HG03196 (cell line): Measurements from ENCODE around the gene MPPED2.

Experiments
- ATAC-seq: cut with Tn5 transposase; IDR thresholded peaks from one replicate; pipeline ENCODE4 v1.9.1; 2021; ENCODE audit not compliant: unreplicated experiment

The MPPED2 gene

GRCh38 chr11:30455025-30455424 lies 131.1 kb downstream of the MPPED2 start:
- no peak for ATAC-seq

GRCh38 chr11:30454541-30454940 lies 131.6 kb downstream of the MPPED2 start:
- no peak for ATAC-seq

- ATAC-seq: no peak
Measured at GRCh38 chr11:30454111-30454510, 132.0 kb downstream of the MPPED2 start.

- ATAC-seq: no peak
Measured at GRCh38 chr11:30453705-30454104, 132.4 kb downstream of the MPPED2 start.

GRCh38 chr11:30452842-30453241 lies 133.3 kb downstream of the MPPED2 start:
- ATAC-seq: no peak

DNA sequence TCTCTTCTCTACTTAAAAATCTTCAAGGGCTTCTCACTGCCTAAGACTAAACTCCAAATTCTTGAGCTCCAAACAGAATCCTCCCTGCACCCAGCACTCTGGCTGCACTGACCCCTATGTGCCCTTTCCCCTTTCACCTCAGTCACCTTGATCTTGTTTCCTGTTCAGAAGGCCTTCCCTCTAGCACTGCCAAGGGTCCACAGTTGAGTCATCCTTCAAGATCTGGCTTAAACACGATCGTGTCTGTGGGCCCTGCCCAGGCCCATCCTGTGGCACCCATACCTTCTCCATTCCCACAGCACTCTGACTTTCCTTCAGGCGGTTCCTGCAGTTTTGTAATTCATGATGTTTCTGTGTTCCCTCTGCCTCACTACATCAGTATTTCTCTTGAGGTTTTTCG lies 134.0 kb downstream of the MPPED2 start:
- ATAC-seq: no peak

- ATAC-seq: no peak
Measured at GRCh38 chr11:30451626-30452025, 134.5 kb downstream of the MPPED2 start.

- ATAC-seq: no peak
Measured at GRCh38 chr11:30451167-30451566, 135.0 kb downstream of the MPPED2 start.

DNA sequence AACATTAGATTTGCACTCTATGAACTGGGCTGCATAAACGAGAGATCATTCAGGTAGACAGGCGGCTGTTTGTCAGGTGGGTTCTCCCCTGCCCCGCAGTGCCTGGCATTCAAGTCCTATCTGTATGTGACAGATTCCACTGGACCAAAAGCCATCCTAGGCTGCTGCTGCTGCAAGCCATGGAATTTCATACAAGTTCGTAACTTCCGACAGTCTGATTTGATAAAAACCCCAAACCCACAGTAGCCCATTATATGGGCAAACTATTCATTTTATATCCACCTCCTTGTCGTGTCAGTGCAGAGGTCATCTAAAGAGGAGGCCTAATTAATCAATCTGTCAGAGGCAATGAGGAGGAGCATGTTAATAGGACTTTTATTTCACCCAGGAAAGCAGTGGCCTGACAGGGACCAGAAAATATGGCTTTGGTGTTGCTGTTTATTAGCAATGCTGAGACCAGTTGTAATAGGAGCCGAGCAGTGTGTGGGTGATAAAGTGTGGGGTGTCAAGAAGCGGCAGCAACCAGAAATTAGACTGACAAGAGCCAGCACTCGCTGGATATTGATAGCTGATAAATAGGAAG lies 139.0 kb downstream of the MPPED2 start:
- no peak for ATAC-seq

- no peak for ATAC-seq
Measured at GRCh38 chr11:30446520-30446919, 139.6 kb downstream of the MPPED2 start.

DNA sequence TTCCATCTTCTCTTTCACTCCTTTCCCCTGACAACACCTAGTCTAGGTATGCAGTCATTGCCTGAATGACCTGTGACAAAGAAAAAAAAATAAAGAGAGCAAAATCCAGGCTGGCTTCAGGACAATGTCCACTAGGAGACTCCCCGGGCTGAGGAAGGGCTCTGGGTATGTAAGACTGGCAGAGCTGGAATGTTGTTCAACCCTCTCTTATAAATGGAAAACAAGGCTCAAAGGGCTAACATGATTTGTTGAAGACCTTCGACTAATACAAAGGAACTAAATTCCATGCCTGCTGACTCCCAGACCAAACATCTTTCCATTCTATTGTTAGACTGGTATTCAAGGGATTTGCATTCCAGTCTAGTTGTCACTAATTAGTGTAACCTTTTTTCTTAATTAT lies 141.1 kb downstream of the MPPED2 start:
- no peak for ATAC-seq

DNA sequence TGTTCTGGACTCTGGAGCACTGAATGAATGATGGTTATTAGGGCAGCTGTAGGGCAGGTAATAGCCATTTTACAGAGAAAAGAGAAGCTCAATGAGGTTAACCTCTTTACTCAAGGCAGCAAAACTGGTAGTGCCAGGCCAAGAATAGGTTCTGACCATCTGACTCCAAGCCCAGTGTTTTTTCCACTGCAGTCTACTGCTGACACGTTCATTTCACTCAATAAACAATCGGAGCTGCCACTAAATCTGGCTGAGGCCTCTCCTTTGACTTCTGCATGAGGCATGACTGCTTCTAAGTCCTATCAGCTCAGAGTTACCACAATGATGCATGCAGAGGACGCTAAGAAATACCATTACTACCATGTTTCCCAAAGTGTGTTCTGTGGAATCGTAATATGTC lies 145.6 kb downstream of the MPPED2 start:
- no peak for ATAC-seq

- ATAC-seq: no peak
Measured at GRCh38 chr11:30436801-30437200, 149.4 kb downstream of the MPPED2 start.

GRCh38 chr11:30435488-30435887 lies 150.7 kb downstream of the MPPED2 start:
- no peak for ATAC-seq

DNA sequence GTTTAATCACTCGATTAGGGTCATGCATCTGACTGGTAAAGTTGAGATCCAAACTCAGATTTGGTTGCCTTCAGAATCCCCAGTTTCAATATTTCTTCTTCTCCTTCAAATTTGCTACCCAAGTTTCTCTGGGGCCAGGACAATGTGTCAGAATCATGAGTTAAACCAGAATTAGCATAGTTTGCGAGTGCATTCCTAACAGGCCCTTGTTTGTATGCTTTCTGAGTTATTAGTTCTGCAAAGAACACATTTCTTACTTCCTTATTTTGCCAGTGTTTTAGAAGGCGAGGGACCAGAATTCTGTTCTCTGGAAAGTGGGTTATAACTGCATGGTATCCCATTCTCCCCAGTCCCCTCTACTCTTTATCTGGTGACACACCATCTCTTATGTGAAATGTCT lies 151.3 kb downstream of the MPPED2 start:
- ATAC-seq: no peak

DNA sequence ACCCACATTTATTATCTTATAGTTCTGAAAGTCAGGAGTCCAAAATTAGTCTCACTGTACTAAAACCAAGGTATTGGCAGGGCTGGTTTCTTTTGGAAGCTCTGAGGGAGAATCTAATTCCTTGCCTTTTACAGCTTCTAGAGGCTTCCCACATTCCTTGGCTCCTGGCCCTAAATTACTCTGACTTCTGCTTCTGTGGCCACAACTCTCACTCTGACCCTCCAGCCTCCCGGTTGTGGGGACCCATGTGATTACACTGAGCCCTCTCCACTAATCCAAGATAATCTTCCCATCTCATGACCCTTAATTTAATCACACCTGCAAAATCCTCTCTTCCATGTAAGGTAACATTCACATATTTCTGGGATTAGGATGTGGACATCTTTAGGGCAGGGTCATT lies 152.3 kb downstream of the MPPED2 start:
- ATAC-seq: no peak

DNA sequence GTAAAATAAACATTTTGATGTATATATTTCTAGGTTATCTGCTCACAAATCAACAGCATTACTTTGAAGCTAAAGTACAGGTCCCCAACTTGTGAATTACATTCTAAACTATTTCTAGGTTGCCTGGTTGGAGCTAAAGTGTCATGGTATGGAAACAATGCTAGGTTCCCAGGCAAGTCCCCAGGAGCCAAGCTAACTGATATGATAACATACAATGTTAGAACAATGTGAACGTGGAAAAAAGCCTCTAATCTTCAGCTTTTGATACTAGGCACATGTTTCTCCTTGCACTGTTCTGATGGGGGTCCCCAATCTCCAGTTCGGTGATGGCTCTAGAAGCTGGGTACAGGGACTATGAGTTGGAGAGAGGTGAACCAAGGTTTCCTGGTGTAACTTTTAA lies 153.4 kb downstream of the MPPED2 start:
- no peak for ATAC-seq

- ATAC-seq: no peak
Measured at GRCh38 chr11:30432178-30432577, 154.0 kb downstream of the MPPED2 start.

DNA sequence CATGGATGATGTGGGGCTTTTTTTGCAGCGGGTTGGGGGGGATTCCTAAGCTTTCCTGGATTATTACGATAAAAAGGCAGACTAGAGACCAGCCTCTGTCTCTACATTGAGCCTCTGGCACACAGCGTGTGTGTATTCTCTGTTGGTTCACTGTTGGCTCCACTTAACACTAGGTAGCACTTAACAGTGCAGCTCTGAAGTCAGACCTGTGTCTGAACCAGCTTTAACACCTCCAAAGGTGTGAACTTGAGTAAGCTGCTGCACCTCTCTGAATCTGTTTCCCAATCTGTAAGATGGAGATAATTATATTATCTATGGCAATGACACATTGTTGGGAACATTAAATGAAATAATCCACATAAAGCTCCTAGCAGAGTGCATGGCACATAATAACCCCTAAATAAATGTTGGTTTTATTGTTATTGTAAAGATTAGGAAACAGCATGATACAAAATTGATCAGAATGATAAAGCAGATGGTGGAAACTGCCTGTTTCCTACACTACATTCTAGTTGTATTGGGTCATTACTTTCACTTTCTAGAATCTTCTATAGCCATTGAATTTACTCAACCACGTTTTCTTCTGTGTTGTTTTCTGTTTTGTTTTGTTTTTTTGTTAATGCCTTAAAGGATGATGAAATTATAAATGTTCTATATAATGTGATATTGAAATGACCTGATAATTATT lies 154.9 kb downstream of the MPPED2 start:
- no peak for ATAC-seq

- ATAC-seq: no peak
Measured at GRCh38 chr11:30429550-30429949, 156.6 kb downstream of the MPPED2 start.

DNA sequence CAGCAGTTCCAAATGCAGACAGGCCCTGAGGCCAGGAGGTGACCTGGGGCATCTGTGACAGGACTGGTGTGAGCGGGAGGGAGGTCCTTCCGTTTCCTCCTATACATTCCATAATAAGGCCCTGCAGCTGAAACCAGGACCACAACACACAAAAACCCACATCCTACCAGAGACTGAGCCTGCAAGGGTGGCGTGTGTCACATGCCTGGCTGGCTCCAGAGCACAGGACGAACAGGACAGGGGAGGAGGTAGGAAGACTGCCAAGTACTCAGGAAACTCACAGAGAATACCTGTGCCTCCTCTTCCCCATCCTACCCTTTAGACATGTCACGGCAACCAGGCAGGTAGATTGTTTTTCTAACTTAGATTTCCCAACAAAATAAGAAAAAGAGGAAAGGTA lies 159.4 kb downstream of the MPPED2 start:
- ATAC-seq: no peak

DNA sequence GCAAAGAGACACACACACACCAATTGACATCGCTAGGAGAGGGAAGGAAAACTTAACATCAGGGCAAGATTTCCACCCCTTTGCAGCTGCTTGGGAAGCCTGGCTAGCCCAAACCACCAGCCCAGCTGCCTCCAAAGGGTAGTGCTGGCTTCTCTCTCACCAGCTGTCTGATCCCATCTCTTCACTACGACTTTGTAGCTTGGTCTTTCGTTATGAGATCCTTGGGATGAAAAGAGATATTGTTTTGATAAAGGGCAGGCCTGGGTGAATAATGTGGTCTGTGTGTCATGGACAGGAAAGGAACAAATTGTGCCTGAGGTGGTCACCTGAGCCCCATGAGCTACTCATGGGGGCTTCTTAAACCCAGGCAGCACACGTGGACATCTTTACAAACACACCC lies 161.3 kb downstream of the MPPED2 start:
- ATAC-seq: no peak

GRCh38 chr11:30424321-30424720 lies 161.8 kb downstream of the MPPED2 start:
- ATAC-seq: no peak
